Stimulated activated CD4-positive, alpha-beta T cell treated with anti-CD3 and anti-CD28 coated beads, TNF-alpha, amount 100 ng/mL, for 48 hours (primary cell): Measurements from ENCODE around the gene PIK3R3.
A peak's percentile ranks its signal among the peaks of the same experiment; 100 is the strongest.

ENCODE experiments used
- DNase-seq, 3 donors: peaks; one replicate each; pipeline ENCODE4 v3.0.0-alpha.2; 2020; ENCODE audit warnings: low read depth in 3 of 3

The PIK3R3 gene

DNA sequence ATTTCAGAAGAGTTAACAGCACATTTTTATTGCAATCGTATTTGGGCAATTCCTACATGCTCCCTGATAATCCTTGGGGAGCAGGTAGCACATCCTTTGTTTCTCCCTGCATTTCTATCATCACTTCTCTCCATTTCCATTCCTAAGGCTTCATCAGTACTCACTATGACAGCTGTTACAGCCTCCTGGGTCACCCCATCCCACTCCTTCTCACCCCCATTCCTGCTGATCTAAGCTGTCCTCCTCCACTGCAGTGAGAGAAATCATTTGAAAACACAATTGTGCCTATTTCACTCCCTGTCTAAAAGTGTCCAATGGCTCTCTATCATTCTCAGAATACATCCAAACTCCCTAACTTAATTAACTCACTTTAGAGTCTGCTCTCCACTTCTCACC is 25.5 kb upstream of the PIK3R3 start:
- no peak for DNase-seq

GRCh38 chr1:46153732-46154131 is 21.3 kb upstream of the PIK3R3 start:
- DNase-seq: no peak

GRCh38 chr1:46153228-46153627 is 20.8 kb upstream of the PIK3R3 start:
- no peak for DNase-seq

DNA sequence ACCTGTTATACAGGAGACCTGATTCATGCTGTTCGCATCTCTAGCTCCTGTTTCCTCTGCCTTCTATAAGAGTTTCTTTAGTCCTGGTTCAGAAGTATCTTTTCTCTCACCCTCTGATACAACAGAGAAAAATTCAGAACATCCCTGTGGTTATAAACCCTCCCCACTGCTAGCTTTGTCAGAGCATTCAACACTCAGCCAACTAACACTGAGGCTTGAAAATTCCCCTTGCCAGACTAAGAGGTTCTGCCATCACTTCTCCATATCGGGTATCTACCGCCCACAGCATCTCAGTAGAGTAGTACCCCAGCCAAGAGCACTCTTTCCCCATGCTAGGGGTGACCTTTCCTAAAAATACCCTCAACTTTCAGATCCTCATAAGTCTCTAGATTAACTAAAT is 19.6 kb upstream of the PIK3R3 start:
- DNase-seq: no peak

GRCh38 chr1:46150085-46150484 is 17.7 kb upstream of the PIK3R3 start:
- no peak for DNase-seq

DNA sequence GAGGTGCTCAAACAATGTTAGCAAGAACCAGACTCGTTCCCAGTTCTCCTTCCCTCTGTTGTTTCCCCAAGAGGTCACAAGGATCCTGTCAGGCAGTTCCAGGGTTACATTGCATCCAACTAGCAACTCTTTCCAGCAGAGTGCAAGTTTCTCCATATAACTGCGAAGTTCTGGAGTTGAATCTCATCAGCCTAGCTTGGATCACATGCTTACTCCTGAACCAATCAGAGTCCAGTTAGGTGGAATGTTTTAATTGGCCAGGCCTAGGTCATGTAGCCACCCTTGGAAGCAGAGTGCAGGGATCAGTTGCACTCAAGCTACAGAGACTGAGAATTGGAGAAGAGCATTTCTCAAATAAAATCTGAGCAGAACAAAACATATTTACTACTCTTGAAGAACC is 15.9 kb upstream of the PIK3R3 start:
- DNase-seq: no peak

DNA sequence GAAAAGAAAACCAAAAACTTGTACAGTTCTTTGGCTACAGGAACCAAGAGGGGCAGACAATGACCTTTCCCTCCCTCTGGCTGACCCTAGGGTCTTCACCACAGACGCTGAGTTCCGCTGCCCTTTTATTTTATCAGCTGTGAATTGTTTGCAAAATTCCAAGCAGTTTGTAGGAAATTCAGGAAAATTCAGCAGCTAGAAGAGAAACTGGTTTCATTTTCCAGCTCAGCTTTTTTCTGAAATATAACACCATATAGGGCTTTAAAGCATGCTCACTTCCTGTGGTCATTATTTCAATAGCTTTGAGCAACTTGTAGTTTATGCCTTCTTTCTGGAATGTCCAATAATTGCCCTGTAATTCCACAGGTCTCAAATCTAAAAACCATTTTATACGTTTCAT is 5.5 kb upstream of the PIK3R3 start:
- DNase-seq: no peak

DNA sequence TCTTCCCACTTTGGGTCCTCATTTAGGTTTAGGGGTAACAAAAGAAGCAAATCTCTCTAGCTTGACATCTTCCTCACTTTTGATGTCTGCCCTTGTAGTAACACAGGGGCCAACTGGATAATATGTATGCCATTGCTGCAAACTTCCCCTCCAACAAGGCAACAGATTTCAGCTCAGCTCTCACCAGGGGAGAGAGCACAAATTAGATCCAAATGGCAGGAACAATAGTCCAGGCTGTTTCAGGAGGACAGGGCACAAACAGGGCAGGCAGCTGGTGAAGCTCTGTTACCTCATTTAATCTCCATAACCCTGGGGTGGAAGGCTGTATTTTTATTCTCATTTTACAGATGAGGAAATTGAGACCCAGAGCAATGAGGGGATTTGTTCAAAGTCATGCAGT is 4.3 kb upstream of the PIK3R3 start:
- DNase-seq: no peak

DNA sequence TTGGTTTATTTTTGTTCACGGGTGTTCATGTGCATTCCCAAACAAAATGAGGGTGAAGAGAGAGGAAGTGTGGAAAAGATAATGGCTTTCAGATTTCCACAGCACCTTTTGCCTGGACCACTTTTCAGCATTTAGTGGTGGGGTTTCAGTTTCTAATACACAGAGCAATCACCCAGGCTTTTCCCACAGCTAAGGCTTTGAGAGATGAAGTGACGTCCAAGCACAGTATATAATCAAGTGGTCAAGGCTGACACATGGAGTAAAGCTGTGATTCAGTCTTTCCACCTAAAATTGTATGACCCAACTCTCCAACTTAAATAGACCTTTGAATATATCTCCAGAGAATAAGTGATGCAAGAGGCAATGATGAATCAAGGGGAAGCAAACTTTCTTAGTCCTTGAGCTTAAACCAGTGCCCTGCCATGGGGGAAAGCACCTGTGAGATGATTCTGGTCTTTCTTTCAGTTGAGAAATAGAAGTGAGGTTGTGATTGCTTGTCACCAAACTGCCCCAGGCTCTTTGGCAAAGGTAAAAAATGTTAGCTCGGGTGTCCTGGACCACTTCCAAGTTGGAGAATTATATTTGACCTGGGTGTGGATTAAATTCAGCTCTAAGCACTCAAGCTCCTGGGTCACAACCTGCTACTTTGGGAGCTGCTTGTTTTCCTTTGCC is 2.4 kb upstream of the PIK3R3 start:
- peak in 1 of 3 donors; percentile 1 for DNase-seq

GRCh38 chr1:46133781-46134350 is 1.4 kb upstream of the PIK3R3 start:
- no peak for DNase-seq

GRCh38 chr1:46133181-46133658 is 791 bp upstream of the PIK3R3 start:
- no peak for DNase-seq

- DNase-seq: peak in 1 of 3 donors; percentile 20
Measured at GRCh38 chr1:46131712-46132528, 509 bp downstream of the PIK3R3 start.

DNA sequence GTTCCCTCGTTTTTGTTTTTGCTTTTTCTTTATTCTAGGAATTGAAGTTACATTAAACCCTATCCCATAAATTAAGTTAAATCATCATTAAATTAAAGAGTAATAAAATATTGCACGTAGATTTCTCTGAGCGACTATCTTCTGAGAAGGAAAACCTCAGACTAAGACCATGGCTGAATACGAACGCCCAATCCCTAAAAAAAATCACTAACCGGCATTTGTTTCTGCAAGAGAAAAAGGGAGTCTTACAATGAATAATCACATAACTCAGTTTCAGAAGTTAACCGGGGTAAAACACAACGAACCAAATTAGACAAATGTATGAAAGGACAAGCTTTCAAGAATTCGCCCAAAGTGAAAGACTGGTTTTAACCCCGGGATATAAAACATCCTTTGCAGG is 1.3 kb downstream of the PIK3R3 start:
- DNase-seq: no peak

GRCh38 chr1:46130606-46131005 is 1.8 kb downstream of the PIK3R3 start:
- no peak for DNase-seq

- DNase-seq: no peak
Measured at GRCh38 chr1:46130121-46130520, 2.3 kb downstream of the PIK3R3 start.

- DNase-seq: no peak
Measured at GRCh38 chr1:46128344-46128743, 4.1 kb downstream of the PIK3R3 start.

GRCh38 chr1:46118856-46119255 is 13.6 kb downstream of the PIK3R3 start:
- DNase-seq: no peak

- DNase-seq: no peak
Measured at GRCh38 chr1:46117810-46118494, 14.5 kb downstream of the PIK3R3 start.

DNA sequence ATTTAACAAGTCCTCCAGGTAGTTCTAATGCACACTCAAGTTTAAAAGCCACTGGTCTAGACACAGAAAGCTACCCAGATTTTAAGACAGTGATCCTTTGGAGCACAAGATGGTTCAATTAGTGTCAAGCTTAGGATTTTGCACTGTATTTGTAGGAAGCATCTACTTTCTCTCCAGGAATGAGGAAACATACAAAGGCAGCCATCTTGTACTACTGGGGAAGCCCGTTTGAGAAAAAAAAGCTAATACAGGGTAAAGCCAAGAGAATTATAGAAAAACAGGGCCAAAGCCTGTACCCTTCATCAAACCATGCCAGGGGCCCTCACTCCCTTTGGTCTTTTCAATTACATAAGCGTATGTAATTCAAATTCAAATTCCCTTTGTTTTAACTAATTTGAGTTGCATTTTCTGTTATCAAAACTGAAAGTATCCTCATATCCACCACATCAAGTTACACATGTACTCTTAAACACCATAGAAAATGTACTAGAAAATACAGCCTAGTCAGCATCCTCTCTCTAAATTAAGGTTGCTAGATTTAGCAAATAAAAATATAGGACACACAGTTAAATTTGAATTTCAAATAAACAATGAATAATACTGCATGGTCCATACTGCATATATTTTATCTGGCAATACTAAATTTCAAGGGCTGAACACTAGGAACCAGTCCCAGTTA is 17.4 kb downstream of the PIK3R3 start:
- no peak for DNase-seq

DNA sequence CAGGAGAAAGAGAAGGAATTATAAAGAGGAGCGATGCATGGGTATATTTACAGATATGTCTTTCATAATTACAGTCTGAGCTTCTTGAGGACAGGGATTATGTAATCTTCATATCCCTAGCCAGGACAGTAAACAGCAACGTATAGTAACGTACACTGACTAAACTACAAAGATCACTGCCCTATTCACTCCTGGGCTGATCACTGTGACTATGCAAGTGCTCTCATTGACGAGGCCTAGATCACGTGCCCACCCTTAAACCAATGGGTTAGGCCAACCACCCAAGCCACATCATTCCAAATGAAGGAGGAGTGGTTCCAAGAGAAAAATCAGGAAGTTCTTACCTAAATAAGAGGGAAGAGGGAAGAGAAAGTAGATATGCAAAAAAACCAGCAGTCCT is 18.5 kb downstream of the PIK3R3 start:
- DNase-seq: no peak

DNA sequence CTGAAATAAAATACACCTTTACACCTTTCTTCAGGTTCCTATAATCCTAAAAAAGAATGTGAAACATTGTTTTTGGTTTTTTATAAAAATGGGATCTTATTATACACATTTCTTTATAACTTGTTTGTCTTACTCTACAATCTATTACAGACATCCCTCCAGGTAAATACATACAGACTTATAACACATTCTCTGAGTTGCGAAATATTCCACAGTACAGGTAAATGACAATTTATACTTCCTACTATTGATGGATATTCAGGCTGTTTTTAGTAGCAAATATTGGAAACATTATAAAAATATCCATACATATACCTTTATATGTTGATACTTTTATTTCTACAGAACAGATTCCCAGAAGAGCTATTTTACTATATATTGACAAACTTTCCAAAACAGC is 20.3 kb downstream of the PIK3R3 start:
- no peak for DNase-seq

- no peak for DNase-seq
Measured at GRCh38 chr1:46110521-46110920, 21.9 kb downstream of the PIK3R3 start.
